A673 (cell line): ENCODE measurements around the gene NR1I3. TPM values are rescaled to one million over a fixed set of nuclear protein-coding genes. Genes with fewer than 3 reads are reported as not detected.
A peak's percentile ranks its signal among the peaks of the same experiment; 100 is the strongest.

Source experiments
- BruUV-seq: library from RNA; stranded (reverse); fragments of 400-500 nt; replicated peaks from 2 replicates; lab custom pipeline; 2021; lab: Mats Ljungman, UMichigan
- CTCF ChIA-PET: fragments of 300-600 bp; sonication (Branson Sonifier 250); formaldehyde crosslinking; loops from one replicate; lab custom pipeline; 2022; ENCODE audit warnings: antibody characterized with exemption; lab: Charles Lee
- POLR2A ChIA-PET: fragments of 300-600 bp; sonication (Branson Sonifier 250); formaldehyde crosslinking; loops from one replicate; lab custom pipeline; 2022; ENCODE audit warnings: antibody characterized with exemption; ENCODE audit not compliant: low non-redundant PET; lab: Charles Lee
- DNase-seq: peaks from one replicate; pipeline ENCODE4 v3.0.0-alpha.2; 2015; ENCODE audit warnings: low spot score
- H3K27ac ChIP-seq: fragments of 200-600 bp; sonication (generic); 2 replicates; pipeline ENCODE4 v1.5.1; 2016; ENCODE audit warnings: mixed run types, low read depth, mild to moderate bottlenecking, mixed read lengths, antibody characterized with exemption, low read length; ENCODE audit not compliant: poor library complexity, severe bottlenecking
- H3K27me3 ChIP-seq: fragments of 200-600 bp; sonication (generic); replicated peaks from 2 replicates; pipeline ENCODE4 v1.6.1; 2017; ENCODE audit warnings: mixed run types, low read depth, mild to moderate bottlenecking, mixed read lengths, antibody characterized with exemption, low read length; ENCODE audit not compliant: insufficient read depth, poor library complexity
- H3K36me3 ChIP-seq: fragments of 200-600 bp; sonication (generic); 2 replicates; pipeline ENCODE4 v1.6.1; 2016; ENCODE audit warnings: mixed run types, mild to moderate bottlenecking, mixed read lengths, antibody characterized with exemption, low read length; ENCODE audit not compliant: insufficient read depth, poor library complexity, severe bottlenecking
- H3K4me1 ChIP-seq: fragments of 200-600 bp; sonication (generic); 2 replicates; pipeline ENCODE4 v1.6.1; 2017; ENCODE audit warnings: mixed run types, mild to moderate bottlenecking, mixed read lengths, antibody characterized with exemption, low read length; ENCODE audit not compliant: insufficient read depth, poor library complexity, severe bottlenecking
- H3K4me3 ChIP-seq: fragments of 200-600 bp; sonication (generic); 2 replicates; pipeline ENCODE4 v1.5.1; 2016; ENCODE audit warnings: low read depth, mixed run types, mild to moderate bottlenecking, mixed read lengths, low read length; ENCODE audit not compliant: poor library complexity, severe bottlenecking
- H3K9me3 ChIP-seq: fragments of 200-600 bp; sonication (generic); 2 replicates; pipeline ENCODE4 v1.6.1; 2016; ENCODE audit warnings: mixed run types, low read depth, mild to moderate bottlenecking, mixed read lengths, antibody characterized with exemption, low read length; ENCODE audit not compliant: poor library complexity, severe bottlenecking
- EZH2 ChIP-seq: fragments of 200-600 bp; sonication (generic); IDR thresholded peaks from 2 replicates; pipeline ENCODE4 v1.6.1; 2017; ENCODE audit warnings: borderline replicate concordance, low read depth, mild to moderate bottlenecking, mixed read lengths, antibody characterized with exemption, low read length; ENCODE audit not compliant: poor library complexity, severe bottlenecking
- intact Hi-C: fragments of 100-400 bp; cut with micrococcal nuclease; formaldehyde crosslinking; loops from one replicate; pipeline ENCODE4 v1.10.0; 2022; ENCODE audit not compliant: unreplicated experiment
- total RNA-seq: library from RNA; stranded (reverse); gene quantifications from 2 replicates; pipeline ENCODE4 v1.2.3, GENCODE V29; 2021
- TF ChIP-seq, protein P1 (sequence below): fragments of 300-800, 200-600 bp; sonication (generic); conservative IDR thresholded peaks from 2 replicates; pipeline ENCODE4 v1.5.1; 2017; ENCODE audit warnings: low read depth, mild to moderate bottlenecking, antibody characterized with exemption, low read length, moderate library complexity, mixed read lengths

Gene NR1I3
- total RNA-seq, 1 experiment from 2014 or later: not detected

DNA sequence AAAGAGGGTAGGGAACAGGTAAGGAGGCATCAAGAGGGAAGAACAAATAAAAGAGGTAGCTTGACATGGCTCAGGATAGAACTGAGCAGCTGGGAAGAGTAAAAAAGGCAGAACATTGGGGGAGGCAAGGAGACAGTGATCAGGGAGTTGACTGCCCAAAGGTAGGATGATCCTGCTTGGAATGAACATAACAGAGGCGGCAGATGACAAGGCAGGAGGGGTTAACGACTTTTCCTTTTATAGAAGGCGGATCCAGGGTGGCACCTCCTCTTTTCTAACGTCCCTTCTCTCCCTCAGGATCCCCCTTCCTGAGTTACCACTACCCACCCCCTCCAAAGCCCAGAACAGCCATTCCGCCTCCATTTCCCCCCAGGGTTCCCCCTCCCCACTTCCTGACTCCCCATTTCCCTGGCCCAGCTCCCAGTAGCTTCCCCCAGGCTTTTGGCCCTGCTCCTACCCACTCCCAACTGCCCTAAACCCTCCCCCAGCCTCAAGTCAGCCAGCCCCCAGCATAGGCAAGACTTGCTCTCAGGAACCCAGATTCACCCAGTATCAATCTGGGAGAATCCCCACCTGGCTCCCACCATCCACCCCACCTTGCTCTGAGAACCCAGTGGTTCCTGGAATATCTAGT lies 38.4 kb downstream of the NR1I3 start:
- BruUV-seq: no TSS peak
- no peak for TF ChIP-seq EZH2
- TF ChIP-seq, protein P1, sequence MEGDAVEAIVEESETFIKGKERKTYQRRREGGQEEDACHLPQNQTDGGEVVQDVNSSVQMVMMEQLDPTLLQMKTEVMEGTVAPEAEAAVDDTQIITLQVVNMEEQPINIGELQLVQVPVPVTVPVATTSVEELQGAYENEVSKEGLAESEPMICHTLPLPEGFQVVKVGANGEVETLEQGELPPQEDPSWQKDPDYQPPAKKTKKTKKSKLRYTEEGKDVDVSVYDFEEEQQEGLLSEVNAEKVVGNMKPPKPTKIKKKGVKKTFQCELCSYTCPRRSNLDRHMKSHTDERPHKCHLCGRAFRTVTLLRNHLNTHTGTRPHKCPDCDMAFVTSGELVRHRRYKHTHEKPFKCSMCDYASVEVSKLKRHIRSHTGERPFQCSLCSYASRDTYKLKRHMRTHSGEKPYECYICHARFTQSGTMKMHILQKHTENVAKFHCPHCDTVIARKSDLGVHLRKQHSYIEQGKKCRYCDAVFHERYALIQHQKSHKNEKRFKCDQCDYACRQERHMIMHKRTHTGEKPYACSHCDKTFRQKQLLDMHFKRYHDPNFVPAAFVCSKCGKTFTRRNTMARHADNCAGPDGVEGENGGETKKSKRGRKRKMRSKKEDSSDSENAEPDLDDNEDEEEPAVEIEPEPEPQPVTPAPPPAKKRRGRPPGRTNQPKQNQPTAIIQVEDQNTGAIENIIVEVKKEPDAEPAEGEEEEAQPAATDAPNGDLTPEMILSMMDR: no peak
- DNase-seq: peak; percentile 76
- ChIA-PET POLR2A (interaction anchor here (0.6 kb wide), 1 partner anchor 78 kb away, joined by 5 read pairs; no protein-coding TSS in a partner anchor), CTCF (interaction anchor here (2.8 kb wide), 1 partner anchor 26 kb away, joined by 8 read pairs; the partner anchor contains the start of gene TOMM40L)
- H3K9me3 ChIP-seq: no peaks in the 10 kb centered on the region
- H3K4me1 ChIP-seq: peaks cover 51% of the 10 kb centered on the region
- peaks cover 28% of the 10 kb centered on the region for H3K36me3 ChIP-seq
- intact Hi-C loops: no loop called here
- no peaks in the 10 kb centered on the region for H3K27me3 ChIP-seq
- H3K27ac ChIP-seq: peak overlapping the region; percentile 87
- H3K4me3 ChIP-seq: peak overlapping the region; percentile 57

DNA sequence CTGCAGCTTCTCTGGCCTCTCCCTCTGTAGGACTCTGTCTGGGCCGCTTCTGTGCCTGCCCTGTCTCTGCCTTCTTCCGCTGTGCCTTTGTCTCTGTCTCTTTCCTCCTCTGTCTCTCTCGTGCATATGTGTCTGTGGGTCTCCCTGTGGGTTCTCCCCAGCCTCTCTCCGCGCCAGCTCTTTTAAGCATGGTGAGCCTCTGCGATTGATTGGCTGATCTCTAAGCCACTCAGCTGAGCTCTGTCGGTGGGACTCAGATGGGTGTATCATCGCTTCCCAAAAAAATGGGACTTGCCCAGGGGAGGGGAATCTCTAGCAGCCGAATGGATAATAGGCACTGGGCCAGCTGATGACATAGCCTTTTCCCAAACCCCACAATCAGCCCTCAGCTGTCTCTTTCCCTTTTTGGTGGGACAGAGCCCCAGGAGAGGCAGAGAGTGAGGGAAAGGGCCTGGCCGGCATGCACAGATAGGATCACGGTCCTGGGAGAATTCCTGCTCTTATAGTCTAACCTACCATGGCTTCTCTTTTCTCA lies 39.0 kb downstream of the NR1I3 start, which contains the start of gene ADAMTS4:
ADAMTS4 (minus strand) TSS at position 158 of the 535 bp plus-strand sequence. CDS start 427 bp downstream, outside the sequence.
- no peak for TF ChIP-seq EZH2
- TF ChIP-seq, protein P1: no peak
- Histone ChIP-seq H3K9me3 (no peaks in the 10 kb centered on the region), H3K27ac (peak within 1 kb of the TSS; percentile 87), H3K27me3 (no peaks in the 10 kb centered on the region), H3K4me1 (peaks cover 51% of the 10 kb centered on the region), H3K4me3 (peak within 1 kb of the TSS; percentile 57), H3K36me3 (peaks cover 28% of the 10 kb centered on the region)
- BruUV-seq: no TSS peak
- intact Hi-C loops: no loop called here
- DNase-seq: peak; percentile 96
- POLR2A ChIA-PET: interaction anchor here (0.6 kb wide), 1 partner anchor 77 kb away, joined by 5 read pairs; no protein-coding TSS in a partner anchor
- CTCF ChIA-PET: interaction anchor here (0.9 to 2.8 kb wide), 2 partner anchors 27 to 33 kb away, joined by 4 to 8 read pairs; partner anchors contain the start of genes PPOX and TOMM40L

DNA sequence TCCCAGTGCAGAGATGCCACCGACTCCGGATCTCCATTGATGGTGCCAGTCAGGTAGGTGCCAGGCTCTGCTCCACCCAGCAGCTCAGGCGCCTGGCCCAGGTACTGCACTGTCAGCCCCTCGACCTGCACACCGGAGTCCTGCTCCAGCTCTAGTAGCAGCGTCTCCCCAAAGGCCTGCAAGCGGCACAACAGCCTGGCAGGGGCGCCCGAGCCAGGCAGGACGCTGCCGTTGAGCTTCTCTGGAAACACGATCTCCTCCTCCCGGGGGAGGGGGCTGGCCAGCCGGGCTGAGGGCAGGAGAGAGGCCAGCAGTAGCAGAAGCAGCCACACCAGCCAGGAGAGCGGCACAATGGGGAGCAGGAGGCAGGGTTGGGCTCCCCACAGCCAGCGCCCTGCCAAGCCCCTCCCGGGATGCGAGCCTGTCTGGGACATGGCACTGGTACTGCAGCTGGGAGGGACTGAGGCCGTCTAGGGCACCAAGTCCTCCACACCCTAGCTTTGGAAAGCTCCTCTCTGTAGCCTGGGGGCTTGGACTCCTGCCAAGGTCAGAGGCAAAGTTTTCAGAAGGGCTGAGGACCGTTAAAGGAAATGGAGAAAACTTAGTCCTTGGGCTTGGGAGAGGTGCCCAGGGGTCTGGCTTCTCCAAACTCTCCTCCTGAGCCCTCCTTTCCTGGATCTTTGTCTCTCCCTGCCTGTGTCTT lies 39.7 kb downstream of the NR1I3 start:
- peak; percentile 43 for DNase-seq
- peak overlapping the region; percentile 87 for H3K27ac ChIP-seq
- peak overlapping the region; percentile 57 for H3K4me3 ChIP-seq
- H3K27me3 ChIP-seq: no peaks in the 10 kb centered on the region
- TSS peak; percentile 86 for BruUV-seq
- no peaks in the 10 kb centered on the region for H3K9me3 ChIP-seq
- ChIA-PET CTCF (interaction anchor here (0.7 to 2.8 kb wide), 3 partner anchors 27 to 33 kb away, joined by 4 to 8 read pairs (median 7); partner anchors contain the start of genes PPOX and TOMM40L), POLR2A (no interaction called here)
- peaks cover 51% of the 10 kb centered on the region for H3K4me1 ChIP-seq
- intact Hi-C loops: no loop called here
- TF ChIP-seq, protein P1: 0 out of 2 replicates have a peak, but pooled peaks have one; percentile 18
- TF ChIP-seq EZH2: no peak
- peaks cover 28% of the 10 kb centered on the region for H3K36me3 ChIP-seq
